ENCODE measurements around the gene EFNB2.

GRCh38 chr13:106560821-106561220 lies 25.4 kb upstream of the EFNB2 start:
- TF ChIP-seq POLR2AphosphoS5 (IDR thresholded peaks at IDR 0.05; ENCODE audit: low read depth, low read length) (no peak), REST (IDR thresholded peaks at IDR 0.05; ENCODE audit: insufficient read depth in 1 of 2, low read depth in 2 of 2, low read length in 2 of 2) (no peak), SIN3A (IDR thresholded peaks at IDR 0.05; ENCODE audit: borderline replicate concordance, insufficient read depth, low read length) (no peak), TAF1 (IDR thresholded peaks at IDR 0.05; ENCODE audit: borderline replicate concordance, insufficient read depth, low read length) (no peak), FOXP2 (optimal IDR thresholded peaks at IDR 0.05; ENCODE audit: borderline replicate concordance, extremely low read depth, extremely low read length, insufficient read depth) (no peak)

Data from PFSK-1 (cell line).